HL-60/S4 (cell line): ENCODE measurements around the gene AKR1B1.

Experiments
- in situ Hi-C: fragments of 300-500 bp; cut with MboI; formaldehyde crosslinking; loops from 2 replicates; pipeline ENCODE4 v1.14.3; 2022; ENCODE audit warnings: low sequenced_read_pairs

AKR1B1 gene

GRCh38 chr7:134446446-134446845, 12.5 kb downstream of the AKR1B1 start:
- in situ Hi-C loops, result no loop called here

- in situ Hi-C loops, result no loop called here
Measured at GRCh38 chr7:134444961-134445315, 14.0 kb downstream of the AKR1B1 start.

- in situ Hi-C loops, result no loop called here
Measured at GRCh38 chr7:134444198-134444960, 14.5 kb downstream of the AKR1B1 start.

- in situ Hi-C loops, result no loop called here
Measured at GRCh38 chr7:134443396-134444070, 15.4 kb downstream of the AKR1B1 start.

- in situ Hi-C loops, result no loop called here
Measured at GRCh38 chr7:134442441-134443220, 16.3 kb downstream of the AKR1B1 start.

GRCh38 chr7:134441264-134441663, 17.6 kb downstream of the AKR1B1 start:
- in situ Hi-C loops, result no loop called here

- in situ Hi-C loops, result no loop called here
Measured at GRCh38 chr7:134440476-134440875, 18.4 kb downstream of the AKR1B1 start.

GRCh38 chr7:134440067-134440466, 18.8 kb downstream of the AKR1B1 start:
- in situ Hi-C loops, result no loop called here

- in situ Hi-C loops, result loop anchor here (10.0 kb wide), 1 partner anchor 176 kb away; no protein-coding TSS in a partner anchor
Measured at GRCh38 chr7:134438946-134439345, 20.0 kb downstream of the AKR1B1 start.

- in situ Hi-C loops, result loop anchor here (10.0 kb wide), 1 partner anchor 179 kb away; no protein-coding TSS in a partner anchor
Measured at GRCh38 chr7:134435161-134435920, 23.6 kb downstream of the AKR1B1 start.

- in situ Hi-C loops, result loop anchor here (10.0 kb wide), 1 partner anchor 180 kb away; no protein-coding TSS in a partner anchor
Measured at GRCh38 chr7:134434701-134435100, 24.2 kb downstream of the AKR1B1 start.

- in situ Hi-C loops, result loop anchor here (10.0 kb wide), 1 partner anchor 181 kb away; no protein-coding TSS in a partner anchor
Measured at GRCh38 chr7:134433430-134433829, 25.5 kb downstream of the AKR1B1 start.

- in situ Hi-C loops, result loop anchor here (10.0 kb wide), 1 partner anchor 182 kb away; no protein-coding TSS in a partner anchor
Measured at GRCh38 chr7:134432296-134433152, 26.4 kb downstream of the AKR1B1 start.

GRCh38 chr7:134431815-134432214, 27.1 kb downstream of the AKR1B1 start:
- in situ Hi-C loops, result loop anchor here (10.0 kb wide), 1 partner anchor 183 kb away; no protein-coding TSS in a partner anchor

GRCh38 chr7:134429481-134429880, 29.4 kb downstream of the AKR1B1 start:
- in situ Hi-C loops, result no loop called here

GRCh38 chr7:134428942-134429341, 30.0 kb downstream of the AKR1B1 start:
- in situ Hi-C loops, result no loop called here

GRCh38 chr7:134427896-134428295, 31.0 kb downstream of the AKR1B1 start:
- in situ Hi-C loops, result no loop called here

- in situ Hi-C loops, result no loop called here
Measured at GRCh38 chr7:134425777-134426176, 33.1 kb downstream of the AKR1B1 start.

GRCh38 chr7:134422638-134423037, 36.3 kb downstream of the AKR1B1 start:
- in situ Hi-C loops, result no loop called here

- in situ Hi-C loops, result no loop called here
Measured at GRCh38 chr7:134422008-134422407, 36.9 kb downstream of the AKR1B1 start.
